ENCODE data around the gene ATP13A3.

ATP13A3 gene

GRCh38 chr3:194423317-194423716, 63.5 kb downstream of the ATP13A3 start:
- Histone ChIP-seq H3K9ac (ENCODE audit: low read length) (no peak overlapping the region), H3K27ac (ENCODE audit: low read length) (no peak overlapping the region), H2AFZ (ENCODE audit: low read depth, low read length) (no peak overlapping the region), H3K27me3 (ENCODE audit: low read depth, low read length) (no peaks in the 10 kb centered on the region), H3K9me3 (ENCODE audit: insufficient read depth, low read length) (no peaks in the 10 kb centered on the region), H3K4me2 (ENCODE audit: low read length) (no peak overlapping the region), H4K20me1 (ENCODE audit: insufficient read depth, low read length) (no peaks in the 10 kb centered on the region), H3K4me3 (ENCODE audit: low read length) (no peak overlapping the region), H3K4me1 (ENCODE audit: low read length) (no peaks in the 10 kb centered on the region), H3K36me3 (replicated peaks; ENCODE audit: low read depth, low read length) (peaks cover 42% of the 10 kb centered on the region), H3K79me2 (ENCODE audit: low read length) (no peaks in the 10 kb centered on the region)
- TF ChIP-seq EZH2phosphoT487 (IDR thresholded peaks at IDR 0.05; ENCODE audit: low read depth): no peak
- no peak for TF ChIP-seq CTCF (IDR thresholded peaks at IDR 0.05; ENCODE audit: low read depth, low read length)

GRCh38 chr3:194422188-194422587, 64.6 kb downstream of the ATP13A3 start:
- no peaks in the 10 kb centered on the region for H3K27me3 ChIP-seq (ENCODE audit: low read depth, low read length)
- H3K36me3 ChIP-seq (replicated peaks; ENCODE audit: low read depth, low read length): peaks cover 40% of the 10 kb centered on the region
- H3K9me3 ChIP-seq (ENCODE audit: insufficient read depth, low read length): no peaks in the 10 kb centered on the region
- TF ChIP-seq EZH2phosphoT487 (IDR thresholded peaks at IDR 0.05; ENCODE audit: low read depth) (no peak), CTCF (IDR thresholded peaks at IDR 0.05; ENCODE audit: low read depth, low read length) (no peak)
- H4K20me1 ChIP-seq (ENCODE audit: insufficient read depth, low read length): no peaks in the 10 kb centered on the region
- H3K4me3 ChIP-seq (ENCODE audit: low read length): no peak overlapping the region
- no peak overlapping the region for H2AFZ ChIP-seq (ENCODE audit: low read depth, low read length)
- H3K4me2 ChIP-seq (ENCODE audit: low read length): no peak overlapping the region
- no peak overlapping the region for H3K9ac ChIP-seq (ENCODE audit: low read length)
- no peaks in the 10 kb centered on the region for H3K4me1 ChIP-seq (ENCODE audit: low read length)
- H3K79me2 ChIP-seq (ENCODE audit: low read length): no peaks in the 10 kb centered on the region
- no peak overlapping the region for H3K27ac ChIP-seq (ENCODE audit: low read length)

- H3K27ac ChIP-seq (ENCODE audit: low read length): no peak overlapping the region
- no peak overlapping the region for H3K4me3 ChIP-seq (ENCODE audit: low read length)
- no peak overlapping the region for H3K9ac ChIP-seq (ENCODE audit: low read length)
- H3K4me2 ChIP-seq (ENCODE audit: low read length): no peak overlapping the region
- no peaks in the 10 kb centered on the region for H3K79me2 ChIP-seq (ENCODE audit: low read length)
- TF ChIP-seq EZH2phosphoT487 (IDR thresholded peaks at IDR 0.05; ENCODE audit: low read depth): no peak
- no peak for TF ChIP-seq CTCF (IDR thresholded peaks at IDR 0.05; ENCODE audit: low read depth, low read length)
- H3K9me3 ChIP-seq (ENCODE audit: insufficient read depth, low read length): no peaks in the 10 kb centered on the region
- H3K4me1 ChIP-seq (ENCODE audit: low read length): no peaks in the 10 kb centered on the region
- peaks cover 26% of the 10 kb centered on the region for H3K36me3 ChIP-seq (replicated peaks; ENCODE audit: low read depth, low read length)
- no peaks in the 10 kb centered on the region for H4K20me1 ChIP-seq (ENCODE audit: insufficient read depth, low read length)
- H3K27me3 ChIP-seq (ENCODE audit: low read depth, low read length): no peaks in the 10 kb centered on the region
- H2AFZ ChIP-seq (ENCODE audit: low read depth, low read length): no peak overlapping the region
These were observed 68.1 kb downstream of the ATP13A3 start for GRCh38 chr3:194418671-194419070.

GRCh38 chr3:194407423-194407822, 79.4 kb downstream of the ATP13A3 start:
- no peak overlapping the region for H3K9ac ChIP-seq (ENCODE audit: low read length)
- H4K20me1 ChIP-seq (ENCODE audit: insufficient read depth, low read length): no peaks in the 10 kb centered on the region
- no peaks in the 10 kb centered on the region for H3K79me2 ChIP-seq (ENCODE audit: low read length)
- H2AFZ ChIP-seq (ENCODE audit: low read depth, low read length): no peak overlapping the region
- H3K27me3 ChIP-seq (ENCODE audit: low read depth, low read length): no peaks in the 10 kb centered on the region
- H3K4me3 ChIP-seq (ENCODE audit: low read length): no peak overlapping the region
- no peaks in the 10 kb centered on the region for H3K4me1 ChIP-seq (ENCODE audit: low read length)
- no peak overlapping the region for H3K27ac ChIP-seq (ENCODE audit: low read length)
- H3K4me2 ChIP-seq (ENCODE audit: low read length): no peak overlapping the region
- no peak for TF ChIP-seq EZH2phosphoT487 (IDR thresholded peaks at IDR 0.05; ENCODE audit: low read depth)
- TF ChIP-seq CTCF (IDR thresholded peaks at IDR 0.05; ENCODE audit: low read depth, low read length): no peak
- H3K36me3 ChIP-seq (replicated peaks; ENCODE audit: low read depth, low read length): peaks cover 30% of the 10 kb centered on the region
- H3K9me3 ChIP-seq (ENCODE audit: insufficient read depth, low read length): no peaks in the 10 kb centered on the region

Measured in OCI-LY3 (cell line).